Loucy (cell line): ENCODE results near the gene ANKRD9.

Source experiments
- EZH2phosphoT487 ChIP-seq: fragments of 200-600 bp; IDR thresholded peaks from 2 replicates; pipeline ENCODE4 v1.6.1; 2018; ENCODE audit warnings: antibody characterized with exemption, mild to moderate bottlenecking, moderate library complexity, borderline replicate concordance
- TF ChIP-seq, protein P1 (sequence below): fragments of 200-600 bp; sonication (generic); conservative IDR thresholded peaks from 2 replicates; pipeline ENCODE4 v1.5.1; 2014; ENCODE audit warnings: mild to moderate bottlenecking, antibody characterized with exemption, low read length

DNA sequence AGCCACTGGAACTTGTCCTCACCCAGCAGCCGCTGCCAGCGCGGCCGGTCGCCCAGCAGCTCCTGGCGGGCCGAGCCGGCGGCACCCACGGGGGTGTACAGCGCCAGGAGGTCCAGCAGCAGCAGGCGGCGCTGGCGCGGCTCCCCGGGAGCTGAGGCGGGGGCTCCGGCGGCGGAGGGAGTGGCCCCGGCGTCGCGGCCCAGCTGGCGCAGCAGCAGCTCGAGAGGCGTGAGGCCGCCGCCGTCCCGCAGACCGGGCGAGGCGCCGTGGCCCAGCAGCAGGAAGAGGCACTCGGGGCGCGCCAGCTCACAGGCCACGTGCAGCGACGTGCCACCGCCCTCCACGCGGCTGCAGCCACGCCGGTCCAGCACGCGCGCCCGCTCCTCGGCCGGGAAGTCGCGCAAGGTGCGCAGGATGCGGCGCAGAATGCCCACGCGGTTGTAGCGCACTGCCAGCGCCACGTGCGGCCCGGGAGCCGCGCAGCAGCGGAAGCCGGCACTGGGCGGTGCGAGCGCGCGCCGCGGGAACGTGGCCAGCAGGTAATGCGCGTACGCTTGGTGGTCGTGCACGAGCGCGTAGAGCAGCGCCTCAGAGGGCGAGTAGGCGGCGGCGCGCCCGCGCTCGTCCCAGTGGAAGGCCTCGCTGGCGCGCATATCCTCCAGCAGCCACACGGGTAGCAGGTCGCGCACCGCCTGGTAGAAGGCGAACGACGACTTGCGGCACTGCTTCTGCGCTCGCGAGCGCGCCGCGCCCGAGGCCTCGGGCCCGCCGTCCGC, 2.3 kb downstream of the ANKRD9 start:
- TF ChIP-seq, protein P1, sequence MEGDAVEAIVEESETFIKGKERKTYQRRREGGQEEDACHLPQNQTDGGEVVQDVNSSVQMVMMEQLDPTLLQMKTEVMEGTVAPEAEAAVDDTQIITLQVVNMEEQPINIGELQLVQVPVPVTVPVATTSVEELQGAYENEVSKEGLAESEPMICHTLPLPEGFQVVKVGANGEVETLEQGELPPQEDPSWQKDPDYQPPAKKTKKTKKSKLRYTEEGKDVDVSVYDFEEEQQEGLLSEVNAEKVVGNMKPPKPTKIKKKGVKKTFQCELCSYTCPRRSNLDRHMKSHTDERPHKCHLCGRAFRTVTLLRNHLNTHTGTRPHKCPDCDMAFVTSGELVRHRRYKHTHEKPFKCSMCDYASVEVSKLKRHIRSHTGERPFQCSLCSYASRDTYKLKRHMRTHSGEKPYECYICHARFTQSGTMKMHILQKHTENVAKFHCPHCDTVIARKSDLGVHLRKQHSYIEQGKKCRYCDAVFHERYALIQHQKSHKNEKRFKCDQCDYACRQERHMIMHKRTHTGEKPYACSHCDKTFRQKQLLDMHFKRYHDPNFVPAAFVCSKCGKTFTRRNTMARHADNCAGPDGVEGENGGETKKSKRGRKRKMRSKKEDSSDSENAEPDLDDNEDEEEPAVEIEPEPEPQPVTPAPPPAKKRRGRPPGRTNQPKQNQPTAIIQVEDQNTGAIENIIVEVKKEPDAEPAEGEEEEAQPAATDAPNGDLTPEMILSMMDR: no peak
- TF ChIP-seq EZH2phosphoT487: no peak
